HepG2 (cell line): ENCODE data around the gene EEF1E1. TPM values are rescaled to one million over a fixed set of nuclear protein-coding genes. Genes with fewer than 3 reads are reported as not detected.
A peak's percentile ranks its signal among the peaks of the same experiment; 100 is the strongest.
"Not testable (repeated sequence)": the region's sequence is repeated elsewhere in the genome, so short reads cannot be mapped to it uniquely, and the experiment has no call there.

ENCODE experiments used
- ATAC-seq: fragments of 200-7000 bp; cut with Tn5 transposase; 3 replicates; pipeline ENCODE4 v1.9.1; 2020; ENCODE audit warnings: mild to moderate bottlenecking, moderate library complexity
- BruUV-seq: library from RNA; stranded (reverse); fragments of 400-500 nt; replicated peaks from 2 replicates; lab custom pipeline; 2021; lab: Mats Ljungman, UMichigan
- CTCF ChIA-PET: fragments of 300-600 bp; formaldehyde crosslinking; extraction: SDS; loops from one replicate; lab custom pipeline; 2021; ENCODE audit warnings: low total read pairs, inconsistent platforms, low intra/inter-chr PET ratio; lab: Yijun Ruan, JAX
- POLR2A ChIA-PET: fragments of 350-600 bp; sonication (Branson Sonifier 250); formaldehyde crosslinking; loops from one replicate; lab custom pipeline; 2020; ENCODE audit warnings: antibody characterized with exemption, inconsistent platforms; lab: Yijun Ruan, JAX
- DNase-seq: peaks from one replicate; pipeline ENCODE4 v3.0.0-alpha.2; 2015; ENCODE audit warnings: low spot score
- FAIRE-seq: peaks from 3 replicates; lab custom pipeline; 2011; peaks lifted over from hg19 to GRCh38; lab: Jason Lieb, UNC
- H2AFZ ChIP-seq: one replicate; pipeline ENCODE4 v1.6.1; 2011; ENCODE audit warnings: low read length, inconsistent platforms
- H3K27ac ChIP-seq: fragments of 300-600 bp; 3 replicates; pipeline ENCODE4 v1.8.0; 2011; ENCODE audit warnings: mixed run types, mild to moderate bottlenecking, mixed read lengths, low read length, inconsistent platforms; ENCODE audit not compliant: insufficient read depth; ENCODE audit errors: extremely low read length
- H3K27me3 ChIP-seq, 2 experiments: fragments of 200-600 bp in 1 of 2; 2 replicates in 1 of 2; 3 replicates in 1 of 2; pipeline versions ENCODE4 v1.6.0 to v1.8.0; 2011; ENCODE audit warnings: low read length in 2 of 2, mild to moderate bottlenecking in 2 of 2, moderate library complexity in 2 of 2, inconsistent platforms in 1 of 2; ENCODE audit not compliant: insufficient read depth in 2 of 2, control insufficient read depth in 1 of 2
- H3K36me3 ChIP-seq, 2 experiments: fragments of 200-600 bp in 1 of 2; replicated peaks in 1 of 2; 2 replicates in 1 of 2; 3 replicates in 1 of 2; pipeline versions ENCODE4 v1.5.1 to v1.8.0; 2011; ENCODE audit warnings: low read length in 2 of 2, inconsistent platforms in 1 of 2; ENCODE audit not compliant: insufficient read depth in 2 of 2, control insufficient read depth in 1 of 2
- H3K4me1 ChIP-seq: 2 replicates; pipeline ENCODE4 v1.5.1; 2012; ENCODE audit warnings: low read length, inconsistent platforms; ENCODE audit not compliant: insufficient read depth
- H3K4me2 ChIP-seq: 2 replicates; pipeline ENCODE4 v1.6.0; 2011; ENCODE audit warnings: low read depth, low read length, inconsistent platforms
- H3K4me3 ChIP-seq, 3 experiments: fragments of 200-600 bp in 1 of 3; sonication (generic), shearing (Covaris generic) in 1 of 3; replicated peaks in 1 of 3; 2 replicates each; pipeline ENCODE4 v1.5.1; 2011 to 2016; ENCODE audit warnings: low read length in 3 of 3, inconsistent platforms in 2 of 3, low read depth in 2 of 3, mild to moderate bottlenecking in 2 of 3, control low read depth in 1 of 3, mixed read lengths in 1 of 3; ENCODE audit not compliant: insufficient read depth in 1 of 3
- H3K79me2 ChIP-seq: one replicate; pipeline ENCODE4 v1.6.1; 2011; ENCODE audit warnings: low read length, inconsistent platforms; ENCODE audit not compliant: insufficient read depth
- H3K9ac ChIP-seq: 2 replicates; pipeline ENCODE4 v1.6.0; 2011; ENCODE audit warnings: mild to moderate bottlenecking, low read depth, low read length, inconsistent platforms; ENCODE audit not compliant: insufficient read depth
- H3K9me3 ChIP-seq: 2 replicates; pipeline ENCODE4 v1.5.1; 2012; ENCODE audit warnings: mild to moderate bottlenecking, low read length
- H4K20me1 ChIP-seq: 2 replicates; pipeline ENCODE4 v1.6.0; 2011; ENCODE audit warnings: inconsistent platforms, mild to moderate bottlenecking, low read length, moderate library complexity; ENCODE audit not compliant: insufficient read depth
- BRF2 ChIP-seq: sonication (generic); formaldehyde crosslinking; IDR thresholded peaks from 2 replicates; pipeline ENCODE4 v1.8.1; 2022; ENCODE audit warnings: mild to moderate bottlenecking, missing genetic modification reagents
- HNF4A ChIP-seq: sonication (generic); formaldehyde crosslinking; IDR thresholded peaks from 2 replicates; pipeline ENCODE4 v1.4.0; 2020; ENCODE audit warnings: missing genetic modification reagents
- POGZ ChIP-seq: sonication (generic); formaldehyde crosslinking; IDR thresholded peaks from 2 replicates; pipeline ENCODE4 v1.4.0; 2020; ENCODE audit warnings: mild to moderate bottlenecking, missing genetic modification reagents
- TAF1 ChIP-seq: sonication (generic); formaldehyde crosslinking; IDR thresholded peaks from 2 replicates; pipeline ENCODE4 v1.4.0; 2020; ENCODE audit warnings: missing genetic modification reagents
- ZFP36 ChIP-seq: fragments of 150-350 bp; IDR thresholded peaks from 2 replicates; pipeline ENCODE4 v1.6.1; 2018; ENCODE audit warnings: borderline replicate concordance, low read length, low read depth; ENCODE audit not compliant: partially characterized antibody
- ZKSCAN8 ChIP-seq: IDR thresholded peaks from 2 replicates; pipeline ENCODE4 v1.6.1; 2016; ENCODE audit warnings: borderline replicate concordance, missing genetic modification reagents, missing compliant biosample characterization
- ZMYM4 ChIP-seq: sonication (generic); formaldehyde crosslinking; IDR thresholded peaks from 2 replicates; pipeline ENCODE4 v1.8.1; 2023; ENCODE audit warnings: mild to moderate bottlenecking, missing genetic modification reagents
- WGBS: methylation state at CpG from one replicate; pipeline ENCODE4 v1.1.6; 2017; ENCODE audit warnings: low lambda C conversion rate; 5-methylcytosine and 5-hydroxymethylcytosine counted together
- in situ Hi-C: cut with HindIII; loops from 2 replicates; pipeline ENCODE4 v1.10.0; 2017; ENCODE audit warnings: low pct_unique_long_range_greater_than_20kb; ENCODE audit not compliant: extremely low pct_ligation_motif_present
- intact Hi-C: fragments of 100-400 bp; cut with micrococcal nuclease; formaldehyde crosslinking; loops from one replicate; pipeline ENCODE4 v1.10.0; 2022; ENCODE audit not compliant: unreplicated experiment
- polyA plus RNA-seq, 8 experiments: library from polyadenylated mRNA; depleted of rRNA in 3 of 8; stranded (reverse) in 7 of 8; unstranded in 1 of 8; fragments of >200 nt; fragmentation: Illumina TruSeq in 4 of 8; extraction: Trizol in 4 of 8; gene quantifications; 2 replicates each; pipeline versions ENCODE4 v1.2.1 to v1.2.3, GENCODE V29; 2011 to 2016; ENCODE audit warnings: low read depth in 4 of 8, missing spikeins in 1 of 8, mixed read lengths in 1 of 8; ENCODE audit not compliant: insufficient read depth in 1 of 8
- total RNA-seq, 5 experiments: library from RNA; depleted of rRNA; stranded (reverse); fragments of >200 nt; fragmentation: Illumina TruSeq; extraction: Trizol; gene quantifications; 2 replicates each; pipeline ENCODE4 v1.2.3, GENCODE V29; 2016; ENCODE audit warnings: low read depth in 1 of 5
- TF ChIP-seq, protein P1 (sequence below): sonication (generic); formaldehyde crosslinking; IDR thresholded peaks from 2 replicates; pipeline ENCODE4 v1.8.0; 2022; ENCODE audit warnings: mild to moderate bottlenecking, missing genetic modification reagents, borderline replicate concordance

The EEF1E1 gene
- total and polyA plus RNA-seq, 2 of the 13 experiments (the other 11 are each of a cell fraction or from before 2014, with no cell fraction given) = 128 to 188 TPM

GRCh38 chr6:8045769-8046168 is 56.6 kb downstream of the EEF1E1 start:
- DNase-seq, H4K20me1 ChIP-seq: not testable (repeated sequence)
- H3K36me3 ChIP-seq = peaks cover 4 to 26% of the 10 kb centered on the region in 2 experiments
- 0 out of 2 replicates have a peak, but pooled peaks have one; percentile 33 for TF ChIP-seq HNF4A
- peak; percentile 77 for TF ChIP-seq ZMYM4 (CRISPR knock-in tag)
- TF ChIP-seq, protein P1, sequence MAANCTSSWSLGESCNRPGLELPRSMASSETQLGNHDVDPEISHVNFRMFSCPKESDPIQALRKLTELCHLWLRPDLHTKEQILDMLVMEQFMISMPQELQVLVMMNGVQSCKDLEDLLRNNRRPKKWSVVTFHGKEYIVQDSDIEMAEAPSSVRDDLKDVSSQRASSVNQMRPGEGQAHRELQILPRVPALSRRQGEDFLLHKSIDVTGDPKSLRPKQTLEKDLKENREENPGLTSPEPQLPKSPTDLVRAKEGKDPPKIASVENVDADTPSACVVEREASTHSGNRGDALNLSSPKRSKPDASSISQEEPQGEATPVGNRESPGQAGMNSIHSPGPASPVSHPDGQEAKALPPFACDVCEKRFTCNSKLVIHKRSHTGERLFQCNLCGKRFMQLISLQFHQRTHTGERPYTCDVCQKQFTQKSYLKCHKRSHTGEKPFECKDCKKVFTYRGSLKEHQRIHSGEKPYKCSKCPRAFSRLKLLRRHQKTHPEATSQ (CRISPR knock-in tag) = peak; percentile 67; the same call in 1 of the 2 replicates
- peak; percentile 50 for TF ChIP-seq POGZ (CRISPR knock-in tag)
- TF ChIP-seq, all 625 proteins: peak for 4; not testable (repeated sequence) for 621
- H3K27me3 ChIP-seq, POLR2A ChIA-PET, H3K4me2 ChIP-seq, H3K4me1 ChIP-seq, H3K27ac ChIP-seq, H3K9ac ChIP-seq, BruUV-seq, ATAC-seq, H2AFZ ChIP-seq, intact Hi-C loops, H3K79me2 ChIP-seq, H3K4me3 ChIP-seq, FAIRE-seq, CTCF ChIA-PET, H3K9me3 ChIP-seq, in situ Hi-C loops: not testable (repeated sequence)
- 89% methylated on average over 4 of the region's 4 CpGs for WGBS

- H3K4me1 ChIP-seq = 0 out of 2 replicates have a peak, but pooled peaks cover 6% of the 10 kb centered on the region
- TF ChIP-seq TAF1 (CRISPR knock-in tag) (no peak), ZKSCAN8 (CRISPR knock-in tag) (no peak), BRF2 (CRISPR knock-in tag) (no peak), ZFP36 (no peak)
- H2AFZ ChIP-seq = no peak overlapping the region
- no peak overlapping the region for H3K27ac ChIP-seq
- no peak overlapping the region for H3K4me2 ChIP-seq
- H4K20me1 ChIP-seq = no peaks in the 10 kb centered on the region
- in situ Hi-C loops (no loop called here), intact Hi-C loops (no loop called here)
- ATAC-seq = no peak
- H3K9me3 ChIP-seq = no peaks in the 10 kb centered on the region
- H3K4me3 ChIP-seq = no peak overlapping the region
- ChIA-PET CTCF (no interaction called here), POLR2A (no interaction called here)
- 64% methylated on average over 3 of the region's 3 CpGs for WGBS
- H3K36me3 ChIP-seq = peaks cover 11 to 35% of the 10 kb centered on the region in 2 experiments
- peaks cover 4% of the 10 kb centered on the region for H3K79me2 ChIP-seq
- no peak for DNase-seq
- no TSS peak for BruUV-seq
- H3K27me3 ChIP-seq = no peaks in the 10 kb centered on the region
- no peak overlapping the region for H3K9ac ChIP-seq
- no peak for FAIRE-seq
Measured at GRCh38 chr6:8043221-8043620, 59.1 kb downstream of the EEF1E1 start.
